GM18861 (cell line): ENCODE data around the gene WNT16.
A peak's percentile ranks its signal among the peaks of the same experiment; 100 is the strongest.
"Not testable (repeated sequence)": the region's sequence is repeated elsewhere in the genome, so short reads cannot be mapped to it uniquely, and the experiment has no call there.

ENCODE experiments used
- ATAC-seq: cut with Tn5 transposase; IDR thresholded peaks from one replicate; pipeline ENCODE4 v1.9.1; 2021; ENCODE audit not compliant: unreplicated experiment

The WNT16 gene

GRCh38 chr7:121328508-121329190, at the start of gene WNT16:
WNT16 (plus strand) TSS chr7:121329000; CDS start chr7:121329293, 293 bp downstream.
- ATAC-seq: no peak

GRCh38 chr7:121279060-121279620, 49.7 kb upstream of the WNT16 start:
- ATAC-seq: no peak

GRCh38 chr7:121279822-121280221, 49.0 kb upstream of the WNT16 start:
- ATAC-seq: no peak

- ATAC-seq: no peak
Observed at GRCh38 chr7:121280656-121281055, 48.1 kb upstream of the WNT16 start.

- ATAC-seq: no peak
Observed at GRCh38 chr7:121282129-121282528, 46.7 kb upstream of the WNT16 start.

GRCh38 chr7:121285066-121285667, 43.6 kb upstream of the WNT16 start:
- no peak for ATAC-seq

DNA sequence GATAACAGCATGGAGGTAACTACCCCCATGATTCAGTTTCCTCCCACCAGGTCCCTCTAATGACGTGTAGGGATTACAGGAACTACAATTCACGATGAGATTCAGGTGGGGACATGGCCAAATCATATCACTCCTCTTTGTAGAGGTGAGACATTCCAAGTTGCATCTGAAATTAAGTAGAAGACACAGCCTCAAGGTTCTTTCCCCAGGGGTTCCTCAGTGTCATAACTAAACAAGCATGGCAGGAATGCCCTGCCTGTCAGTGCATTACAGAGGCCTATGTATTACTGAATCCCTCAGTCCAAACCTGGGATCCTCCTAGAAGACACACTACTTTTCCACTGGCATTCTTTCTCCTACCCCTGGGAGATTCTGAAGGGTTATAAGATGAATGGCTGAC, 42.6 kb upstream of the WNT16 start:
- ATAC-seq: no peak

- ATAC-seq: no peak
Observed at GRCh38 chr7:121286742-121287734, 41.8 kb upstream of the WNT16 start.

- no peak for ATAC-seq
Observed at GRCh38 chr7:121288894-121289293, 39.9 kb upstream of the WNT16 start.

DNA sequence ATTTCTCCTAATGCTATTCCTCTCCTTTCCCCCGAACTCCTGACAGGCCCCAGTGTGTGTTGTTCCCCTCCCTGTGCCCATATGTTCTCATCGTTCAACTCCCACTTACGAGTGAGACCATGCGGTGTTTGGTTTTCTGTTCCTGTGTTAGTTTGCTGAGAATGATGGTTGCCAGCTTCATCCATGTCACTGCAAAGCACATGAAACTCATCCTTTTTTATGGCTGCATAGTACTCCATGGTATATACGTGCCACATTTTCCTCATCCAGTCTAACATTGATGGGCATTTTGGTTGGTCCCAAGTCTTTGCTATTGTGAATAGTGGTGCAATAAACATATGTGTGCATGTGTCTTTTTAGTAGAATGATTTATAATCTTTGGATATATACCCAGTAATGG, 38.9 kb upstream of the WNT16 start:
- ATAC-seq: not testable (repeated sequence)

- no peak for ATAC-seq
Observed at GRCh38 chr7:121294448-121294992, 34.3 kb upstream of the WNT16 start.

GRCh38 chr7:121297843-121298242, 31.0 kb upstream of the WNT16 start:
- ATAC-seq: no peak

DNA sequence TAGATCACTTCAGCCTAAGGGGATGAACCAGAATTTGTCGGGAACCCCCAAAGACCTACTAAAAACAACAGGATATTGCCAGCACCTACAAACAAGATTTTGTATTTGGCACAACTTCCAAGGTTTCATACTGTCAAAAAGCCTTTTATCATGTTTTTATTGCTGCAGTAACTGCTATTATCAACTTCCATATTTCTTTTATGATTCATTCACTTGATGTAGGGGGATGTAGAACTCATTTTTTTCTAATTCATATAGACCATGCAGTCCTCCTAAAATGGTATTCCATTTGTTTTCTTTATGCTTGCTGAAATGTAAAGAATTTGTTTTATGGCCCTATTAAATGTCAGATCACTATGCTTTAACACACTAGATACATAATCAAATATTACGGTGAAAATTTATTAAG, 30.0 kb upstream of the WNT16 start:
- ATAC-seq: no peak

DNA sequence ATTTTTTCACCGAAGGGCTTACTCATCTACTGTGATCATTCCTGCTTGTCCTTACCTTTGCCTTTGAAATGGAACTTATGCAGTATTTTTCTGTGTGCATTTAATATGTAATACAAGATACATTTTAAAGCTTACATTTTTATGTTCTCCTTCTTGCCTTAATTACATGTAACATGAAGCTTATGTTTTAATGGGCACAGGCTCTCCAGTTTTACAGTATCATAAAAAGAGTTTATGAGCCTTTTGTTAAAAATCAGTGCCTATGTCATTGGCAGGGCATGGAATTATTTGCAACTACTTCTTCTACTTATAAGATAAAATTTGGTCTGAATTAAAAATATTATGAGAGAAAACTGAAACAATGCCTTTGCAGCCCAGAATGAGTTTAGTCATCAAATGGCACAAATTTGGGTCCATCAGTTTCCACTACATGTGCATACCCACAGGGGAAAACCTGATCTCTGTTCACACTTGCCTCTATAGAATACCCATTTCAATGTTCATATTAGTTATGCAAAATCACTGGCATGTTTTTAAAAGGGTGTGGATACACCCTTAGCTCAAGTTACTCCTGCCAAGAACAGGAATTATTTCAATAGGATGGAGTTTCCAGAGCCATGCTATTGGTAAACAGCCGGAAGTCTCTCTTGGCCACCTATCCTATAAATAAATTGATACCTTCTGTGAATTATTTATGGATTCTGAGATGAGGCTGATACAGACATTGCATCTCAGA, 27.9 kb upstream of the WNT16 start:
- ATAC-seq: no peak

GRCh38 chr7:121301446-121302213, 27.2 kb upstream of the WNT16 start:
- no peak for ATAC-seq

- ATAC-seq: peak; percentile 100
Observed at GRCh38 chr7:121302214-121302745, 26.5 kb upstream of the WNT16 start.

DNA sequence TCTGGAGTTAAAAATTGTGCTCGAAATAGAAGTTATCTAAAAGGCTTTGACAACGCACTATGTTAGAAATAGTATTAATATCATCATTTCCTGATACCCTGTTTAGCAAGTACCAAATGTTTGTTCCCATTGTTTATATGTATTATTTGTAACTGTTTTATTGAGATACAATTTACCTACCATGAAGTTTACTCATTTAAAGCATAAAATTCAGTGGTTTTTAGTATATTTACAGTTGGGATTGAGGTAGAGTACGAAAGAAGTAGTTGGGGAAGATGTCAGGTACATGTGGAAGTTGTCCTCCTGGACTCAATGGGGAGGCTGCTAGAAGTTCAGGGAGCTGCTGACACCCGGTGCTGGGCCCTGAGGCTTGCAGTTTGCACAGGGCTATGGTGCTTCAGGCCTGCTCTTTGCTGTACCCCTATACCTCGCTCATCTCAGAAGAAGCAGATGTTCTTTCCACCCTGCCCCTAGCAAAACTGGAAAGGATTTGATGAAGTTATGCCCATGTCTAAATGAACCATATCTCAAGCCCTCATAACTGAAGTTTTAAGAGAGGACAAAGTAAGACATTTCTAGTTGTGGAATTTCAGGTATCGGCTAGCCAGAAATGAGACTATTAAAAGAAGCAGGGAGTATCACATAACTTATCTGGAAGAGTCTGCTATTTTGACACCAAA, 25.2 kb upstream of the WNT16 start:
- no peak for ATAC-seq

- ATAC-seq: no peak
Observed at GRCh38 chr7:121304102-121304658, 24.6 kb upstream of the WNT16 start.
